Ammon's horn (tissue), 1 donor: ENCODE measurements around the gene HOOK1.

ENCODE experiments used
- DNase-seq: peaks from one replicate; pipeline ENCODE4 v3.0.0-alpha.2; 2016; ENCODE audit warnings: low spot score

The HOOK1 gene

DNA sequence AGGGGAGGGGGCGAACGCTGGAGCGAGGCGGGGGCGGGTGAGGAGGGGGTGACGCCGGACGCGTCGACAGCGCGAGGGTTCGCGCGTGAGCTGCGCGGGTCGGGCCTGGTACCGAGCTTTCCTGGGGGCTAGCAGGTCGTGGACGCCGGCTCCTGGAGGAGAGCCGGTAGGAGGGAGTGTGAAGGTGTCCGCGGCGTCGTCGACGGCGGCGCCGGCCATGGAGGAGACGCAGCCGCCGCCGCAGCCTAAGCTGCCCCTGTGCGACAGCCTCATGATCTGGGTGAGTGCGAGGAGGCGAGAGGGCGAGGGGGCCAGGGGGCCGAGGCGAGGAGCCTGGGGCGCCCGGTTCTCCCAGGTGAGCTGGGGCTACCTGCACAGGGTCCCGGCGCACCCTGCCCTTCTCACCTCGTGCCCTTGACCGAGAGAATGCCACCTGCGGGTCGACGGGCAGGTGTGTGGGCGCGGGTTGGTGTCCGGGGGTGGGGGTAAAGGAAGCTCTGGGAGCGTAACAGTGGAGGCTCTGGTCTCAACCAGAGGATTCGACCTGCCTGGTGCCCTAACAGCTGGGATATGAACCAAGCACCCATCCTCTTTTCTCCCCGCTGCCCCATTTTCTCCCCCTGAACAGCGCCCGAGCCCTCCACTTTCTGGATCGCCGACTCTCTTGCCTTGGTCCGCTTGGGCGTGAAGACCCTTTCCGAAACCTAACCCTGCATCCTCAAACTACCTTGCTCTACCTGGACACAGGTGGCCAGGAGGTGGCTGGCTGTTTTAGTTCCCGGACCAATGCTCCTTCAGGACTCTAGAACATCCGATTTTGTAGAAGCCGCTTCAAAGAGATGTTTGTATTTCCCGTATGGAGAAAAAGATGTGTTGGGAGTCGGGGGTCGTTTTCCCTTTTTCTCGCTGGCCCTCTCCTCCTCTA is at the start of gene HOOK1:
HOOK1 (plus strand) TSS at position 49 of the 925 bp plus-strand sequence; CDS start at position 218, 169 bp downstream.
- DNase-seq, result no peak

DNA sequence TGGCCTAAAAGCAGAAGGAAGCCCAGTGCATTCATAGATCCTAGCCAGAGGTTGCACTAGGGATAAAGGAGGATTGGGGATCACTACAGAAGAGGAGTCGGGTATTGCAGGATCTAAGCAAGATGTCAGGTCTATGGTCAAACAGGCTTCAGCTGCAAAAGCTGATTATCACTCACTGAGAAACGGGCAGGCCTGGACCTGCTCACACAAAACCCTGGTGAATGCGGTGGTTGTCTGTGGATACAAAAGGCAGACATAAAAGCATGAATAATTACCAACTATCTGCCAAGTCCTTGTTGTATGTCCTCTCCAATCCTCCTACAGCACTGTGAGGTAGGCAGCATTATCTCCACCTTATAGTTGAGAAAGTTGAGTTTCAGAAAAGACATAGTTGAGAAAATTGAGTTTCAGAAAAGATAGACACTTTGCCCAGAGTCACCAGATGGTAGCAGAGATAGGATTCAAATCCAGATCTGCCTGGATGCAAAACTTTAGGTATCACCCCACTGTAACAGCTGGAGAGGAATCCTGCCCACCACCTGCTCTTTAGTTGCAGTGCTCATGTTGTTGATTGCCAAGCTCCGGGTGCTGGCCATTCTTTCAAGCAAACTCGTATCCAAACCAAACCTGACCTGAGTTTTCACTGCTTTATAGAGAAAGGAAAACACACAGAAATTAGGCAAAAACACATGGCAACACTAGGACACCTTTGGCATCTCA is 49.6 kb upstream of the HOOK1 start:
- DNase-seq, result no peak

DNA sequence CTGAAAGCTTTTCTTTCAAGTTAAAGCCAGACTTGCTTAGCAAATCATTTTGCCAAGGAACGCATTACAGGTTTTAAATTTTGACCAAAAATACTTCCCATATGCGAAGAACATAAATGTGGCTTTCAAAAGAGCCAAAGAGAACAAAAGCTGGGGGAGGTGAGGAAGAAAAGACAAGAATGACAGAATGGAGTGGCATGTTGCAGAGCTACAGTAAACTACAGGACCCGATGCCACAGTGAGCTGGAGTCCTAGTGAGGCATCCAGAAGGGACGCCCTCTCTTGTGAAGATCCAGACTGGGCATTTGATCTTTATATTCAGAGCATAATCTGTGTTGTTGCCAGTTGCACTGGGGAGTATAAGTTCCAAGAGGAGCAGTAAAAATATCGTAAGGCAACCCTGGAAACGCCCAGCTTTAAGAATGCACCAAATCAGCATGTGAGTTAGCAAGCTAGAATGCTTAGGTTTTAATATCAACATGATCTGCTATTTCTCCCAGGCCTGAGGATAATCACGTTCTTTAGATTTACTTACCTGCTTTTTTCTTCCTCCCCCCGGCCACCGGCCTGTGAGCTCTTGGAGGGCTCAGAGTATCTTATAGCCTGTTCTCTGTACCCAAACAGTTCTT is 48.4 kb upstream of the HOOK1 start:
- DNase-seq, result no peak

DNA sequence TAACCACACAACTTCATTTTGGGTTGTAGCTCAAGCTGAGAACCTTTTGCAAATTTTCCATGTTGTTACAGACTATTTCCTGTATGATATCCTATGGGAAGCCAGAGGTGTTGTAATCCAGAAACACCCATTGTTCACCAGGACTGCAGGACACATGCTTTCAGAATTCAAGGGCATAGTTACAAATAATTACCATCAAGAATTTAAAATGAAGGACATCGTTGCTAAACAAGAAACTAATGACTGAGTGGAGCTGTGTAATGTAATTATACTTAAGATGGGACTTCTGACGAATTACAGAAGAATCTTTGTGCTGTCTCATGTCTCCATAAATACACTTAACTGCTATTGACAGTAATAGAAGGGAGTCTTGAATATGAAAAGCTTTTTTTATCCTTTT is 47.6 kb upstream of the HOOK1 start:
- no peak for DNase-seq

DNA sequence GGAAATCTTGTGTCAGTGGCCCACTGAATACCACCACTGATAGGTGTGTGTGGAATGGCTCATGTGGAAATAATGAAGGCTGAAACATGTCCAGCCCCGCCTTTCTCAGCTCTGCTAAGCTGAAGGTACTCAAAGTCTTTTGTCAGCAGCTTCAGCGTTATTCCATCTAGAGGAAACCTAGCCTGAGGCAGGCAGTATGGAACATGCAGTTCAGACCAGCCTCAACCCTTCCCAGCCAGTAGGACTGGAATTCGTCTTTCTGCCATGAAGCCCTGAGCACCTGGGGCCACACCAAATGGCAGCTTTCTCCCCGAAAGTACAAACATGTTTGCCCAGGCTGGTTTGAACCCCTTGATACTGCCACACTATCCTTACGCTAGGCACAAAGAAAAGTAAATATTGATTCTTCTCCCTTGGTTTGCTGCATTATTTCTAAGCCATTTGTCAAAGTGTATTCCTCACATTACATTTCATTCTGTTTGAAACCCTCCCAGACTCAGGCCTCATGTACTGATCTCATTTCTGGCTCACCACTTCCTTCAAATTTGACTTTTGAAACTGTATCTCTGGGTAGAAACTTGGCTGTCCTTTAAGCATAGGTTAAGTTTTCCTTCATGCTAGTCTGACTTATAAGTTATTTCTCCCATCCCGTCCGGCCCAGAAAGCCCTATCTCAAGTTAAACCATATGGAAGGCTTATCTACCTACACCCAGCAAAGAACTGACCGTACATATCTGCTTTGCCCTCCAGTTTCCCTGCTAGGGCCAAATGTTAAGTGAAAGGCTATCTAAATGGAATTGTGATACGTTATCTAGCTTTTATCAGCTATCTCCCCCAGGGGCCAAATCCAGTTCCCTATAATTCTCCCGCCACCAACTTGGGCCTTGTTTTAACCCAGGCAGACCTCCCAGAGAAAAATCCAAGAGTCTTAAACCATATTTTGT is 45.7 kb upstream of the HOOK1 start:
- no peak for DNase-seq

DNA sequence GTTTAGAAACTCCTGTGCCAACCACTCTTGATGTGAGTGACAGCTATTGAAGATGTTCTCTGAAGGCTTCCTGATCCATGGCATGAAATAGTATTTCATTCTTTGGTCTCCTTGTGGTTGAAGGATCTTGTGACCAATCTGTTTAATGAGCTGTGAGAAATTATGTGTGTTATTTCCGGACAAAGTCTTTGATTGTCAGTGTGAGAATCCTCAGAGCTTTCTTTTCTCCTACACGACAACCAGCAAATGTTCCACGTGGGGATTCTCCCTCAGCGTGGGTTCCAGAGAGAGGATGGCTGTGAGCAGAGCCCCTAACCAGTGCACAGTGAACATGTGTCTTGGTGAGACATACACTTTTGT is 45.0 kb upstream of the HOOK1 start:
- no peak for DNase-seq

DNA sequence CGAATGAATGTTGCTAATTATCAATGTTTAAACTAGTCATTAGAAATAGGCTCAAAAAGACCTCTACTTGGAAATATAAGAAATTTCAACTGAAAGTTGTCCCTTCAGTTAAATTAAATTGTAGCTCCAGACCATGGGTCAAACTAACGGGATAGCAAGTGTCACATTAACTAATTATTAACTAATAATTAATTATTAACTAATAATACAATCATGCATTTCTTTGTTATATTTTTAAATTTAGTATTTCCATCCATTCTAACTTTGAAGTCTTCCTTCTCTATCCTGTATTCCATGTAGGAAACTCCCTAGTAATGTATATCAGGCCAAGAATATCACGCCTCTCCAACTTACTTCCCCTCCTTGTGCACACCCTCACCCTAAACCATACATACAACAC is 43.4 kb upstream of the HOOK1 start:
- DNase-seq, result no peak

DNA sequence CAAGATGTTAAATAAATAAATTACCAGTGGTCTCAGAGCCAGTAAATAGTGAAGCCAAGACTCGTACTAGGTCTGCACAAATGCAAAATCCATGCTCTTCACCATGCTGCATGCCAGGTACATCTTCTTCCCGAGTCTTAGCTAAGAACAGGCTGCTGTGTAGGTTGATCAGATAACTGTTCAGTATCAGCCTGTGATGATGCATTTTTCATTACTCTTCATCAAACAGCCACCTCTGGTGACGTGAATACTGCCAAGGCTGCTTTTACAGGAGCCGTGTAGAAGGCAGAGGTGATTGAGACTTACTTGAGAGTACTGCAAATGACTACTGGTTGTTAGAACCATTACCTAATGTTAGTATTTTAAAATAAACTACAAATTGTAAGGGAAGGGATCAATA is 39.3 kb upstream of the HOOK1 start:
- DNase-seq, result no peak

DNA sequence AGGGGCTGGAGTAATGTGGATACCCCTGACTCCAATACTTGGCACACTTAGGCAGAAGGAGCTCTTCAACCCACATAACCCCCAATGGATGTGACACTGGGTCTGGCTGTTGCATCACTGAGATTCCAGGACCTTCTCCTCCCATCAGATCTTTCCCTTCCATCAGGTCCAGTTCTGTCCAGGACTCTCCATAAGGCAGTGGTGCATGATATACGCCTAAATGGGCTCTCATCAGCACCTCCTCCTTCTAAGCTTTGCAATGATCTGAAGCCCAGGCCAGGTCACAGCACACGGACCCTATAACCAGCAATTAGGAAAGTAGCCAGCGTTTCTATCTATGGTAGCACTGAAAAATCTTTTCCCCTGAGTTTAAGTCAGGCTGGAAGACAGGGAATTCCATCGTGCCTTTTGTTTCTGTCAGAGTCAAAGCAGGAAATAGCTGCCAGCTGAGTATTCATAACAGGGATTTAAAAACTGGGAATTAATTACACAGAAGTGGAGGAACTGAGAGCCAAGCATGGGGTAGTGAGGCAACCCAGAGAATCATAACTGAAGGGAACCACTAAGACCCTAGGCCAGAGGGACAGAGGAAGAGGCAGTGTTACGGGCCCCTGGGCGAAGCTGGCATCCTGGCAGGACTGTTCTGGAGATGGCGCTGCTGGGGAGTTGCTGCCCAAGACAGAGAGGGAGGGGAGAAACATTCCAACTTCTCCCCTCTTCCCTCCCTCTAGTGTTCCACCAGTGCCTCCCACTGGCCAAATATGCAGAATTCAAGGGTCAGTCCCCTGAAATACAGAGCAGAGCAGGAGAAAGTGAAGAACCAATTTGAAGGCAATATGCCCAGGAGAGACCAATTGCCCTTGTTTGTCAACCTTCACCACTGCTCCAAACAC is 37.5 kb upstream of the HOOK1 start:
- DNase-seq, result no peak

DNA sequence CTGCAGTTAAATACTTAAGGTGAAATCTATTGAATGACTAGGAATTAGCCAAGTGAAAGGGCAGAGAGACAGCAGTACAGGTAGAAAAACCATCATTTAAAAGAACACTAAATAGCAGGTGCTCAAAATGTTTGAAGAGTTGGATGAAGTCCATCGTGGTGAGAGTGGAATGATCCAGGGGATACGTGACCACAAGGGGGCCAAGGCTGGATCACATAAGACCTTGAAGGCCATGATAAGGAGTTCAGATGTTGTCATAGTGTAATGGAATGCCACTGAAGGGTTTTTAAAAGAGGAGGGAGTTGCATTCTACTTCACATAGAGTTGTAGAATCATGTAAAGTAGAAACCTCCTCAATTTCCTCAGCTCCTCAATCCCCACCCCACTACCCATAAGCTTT is 34.8 kb upstream of the HOOK1 start:
- DNase-seq, result no peak

DNA sequence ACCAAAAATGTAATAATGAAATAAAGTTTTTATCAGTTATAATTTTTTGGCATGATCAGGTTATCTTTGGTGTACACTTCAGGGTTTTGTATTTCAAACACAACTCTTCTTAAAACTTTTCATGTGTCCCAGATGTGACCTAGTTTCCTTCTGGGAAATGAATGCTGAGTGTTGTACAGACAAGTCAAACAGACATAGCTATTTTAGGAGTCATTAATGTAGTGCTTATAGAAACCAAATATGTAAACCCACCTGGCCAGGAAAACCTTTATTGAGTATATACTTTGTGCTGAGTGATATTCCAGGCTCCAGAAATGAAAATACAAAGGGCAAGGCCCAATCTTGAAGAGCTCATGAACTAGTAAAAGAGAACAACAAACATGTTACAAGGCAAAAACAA is 25.9 kb upstream of the HOOK1 start:
- DNase-seq, result no peak

DNA sequence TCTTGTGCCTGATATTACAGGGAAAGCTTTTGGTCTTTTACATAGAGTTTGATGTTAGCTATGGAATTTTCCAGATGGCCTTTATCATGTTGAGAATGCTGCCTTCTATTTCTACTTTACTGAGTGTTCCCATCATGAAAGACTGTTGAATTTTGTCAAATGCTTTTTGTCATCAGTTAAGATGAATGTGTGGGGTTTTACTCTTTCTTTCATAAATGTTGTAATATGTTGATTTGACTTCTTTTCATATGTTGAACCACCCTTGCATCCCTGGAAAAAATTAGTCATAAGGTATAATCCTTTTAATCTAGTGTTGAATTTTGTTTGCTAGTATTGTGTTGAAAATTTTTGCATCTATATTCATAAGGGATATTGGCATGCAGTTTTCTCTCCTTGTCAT is 16.1 kb upstream of the HOOK1 start:
- no peak for DNase-seq

DNA sequence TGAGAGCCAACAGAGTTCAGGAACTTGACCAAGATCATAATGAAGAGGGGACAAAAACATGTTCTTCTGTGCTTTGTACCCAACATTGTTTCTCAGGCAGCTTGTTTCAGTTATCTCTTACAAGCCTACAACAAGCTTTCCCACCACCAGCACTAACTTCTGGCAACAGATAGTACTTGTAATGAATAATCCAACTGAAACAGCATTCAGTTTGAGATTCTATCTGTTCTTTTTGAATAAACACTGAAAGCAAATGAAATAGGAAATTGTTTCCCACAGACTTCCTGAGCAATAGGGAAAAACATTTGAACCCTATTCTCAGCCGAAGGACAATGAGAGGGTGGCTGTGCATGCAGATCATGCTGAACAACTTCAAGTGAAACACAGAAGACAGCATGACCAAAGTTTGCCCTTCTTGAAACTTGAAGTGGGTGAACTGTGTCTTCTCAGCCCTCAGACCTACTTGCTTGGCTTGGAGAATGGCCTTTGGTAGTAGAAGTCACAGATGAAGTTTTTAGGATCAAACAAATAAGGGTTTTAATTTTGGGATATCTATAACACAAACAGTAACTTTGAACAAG is 11.2 kb upstream of the HOOK1 start:
- no peak for DNase-seq

DNA sequence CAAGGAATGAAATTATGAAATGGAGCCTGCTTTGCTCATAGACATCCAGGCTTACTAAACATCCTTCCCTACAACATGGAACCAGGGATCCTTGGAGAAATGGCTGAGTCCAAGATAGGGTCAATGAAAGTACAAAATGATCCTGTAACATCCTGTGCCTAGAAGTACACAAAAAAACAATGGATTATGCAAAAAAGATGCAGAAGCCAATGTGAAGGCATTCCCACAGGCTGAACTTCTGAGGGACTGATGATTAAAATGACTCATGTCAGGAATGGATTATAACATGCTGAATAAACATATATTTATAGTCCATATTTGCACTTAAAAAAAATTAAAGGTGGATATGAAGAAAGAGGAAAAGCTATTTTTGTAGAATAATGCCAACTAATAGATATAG is 10.4 kb upstream of the HOOK1 start:
- no peak for DNase-seq

DNA sequence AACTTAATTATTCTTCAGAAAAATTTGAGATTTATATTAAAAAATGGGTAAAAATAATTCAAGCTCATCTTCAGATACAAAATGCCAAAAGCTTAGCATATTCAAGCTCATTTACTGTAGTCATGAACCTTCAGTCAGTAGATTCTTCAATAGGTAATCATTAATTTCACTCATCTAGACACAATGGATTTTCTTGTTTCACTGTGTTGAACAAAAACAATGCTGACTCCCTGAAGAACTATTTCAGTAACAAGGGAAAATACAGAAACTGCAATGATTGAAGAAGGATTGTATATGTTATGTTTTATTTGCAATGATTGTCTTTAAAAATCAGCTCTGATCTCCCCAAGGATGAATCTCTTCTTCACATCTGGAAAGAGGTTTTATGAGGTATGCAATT is 9.2 kb upstream of the HOOK1 start:
- no peak for DNase-seq

DNA sequence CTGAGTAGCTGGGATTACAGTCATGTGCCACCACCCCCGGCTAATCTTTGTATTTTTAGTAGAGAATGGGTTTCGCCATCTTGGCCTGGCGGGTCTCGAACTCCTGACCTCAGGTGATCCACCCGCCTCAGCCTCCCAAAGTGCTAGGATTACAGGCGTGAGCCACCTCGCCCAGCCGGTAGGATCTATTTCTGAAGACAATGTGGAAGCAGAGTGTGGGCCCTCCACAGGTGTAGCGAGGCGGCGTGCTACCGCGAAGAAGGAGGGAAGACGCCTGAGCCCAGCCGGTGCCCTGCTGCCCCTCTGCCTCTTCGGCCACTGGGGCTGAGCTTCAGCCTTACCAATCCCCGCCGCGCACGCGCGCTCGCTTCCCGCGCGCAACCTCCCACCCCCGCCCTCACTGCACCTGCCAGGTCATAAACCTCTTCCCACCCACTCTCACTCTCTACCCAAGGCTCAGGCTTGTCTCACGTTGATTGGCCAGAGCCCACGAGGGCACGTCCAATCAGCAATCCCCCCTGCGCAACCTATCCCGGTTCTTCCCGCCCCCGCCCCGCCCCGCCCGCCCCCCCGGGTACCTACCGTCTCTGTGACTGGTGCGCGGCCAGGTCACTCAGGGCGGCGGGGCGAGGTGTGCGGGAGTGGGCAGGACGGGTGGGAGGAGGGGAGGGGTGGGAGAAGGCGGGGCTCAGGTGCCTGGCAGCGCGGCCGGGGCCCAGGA is 409 bp upstream of the HOOK1 start:
- peak; percentile 85 for DNase-seq

DNA sequence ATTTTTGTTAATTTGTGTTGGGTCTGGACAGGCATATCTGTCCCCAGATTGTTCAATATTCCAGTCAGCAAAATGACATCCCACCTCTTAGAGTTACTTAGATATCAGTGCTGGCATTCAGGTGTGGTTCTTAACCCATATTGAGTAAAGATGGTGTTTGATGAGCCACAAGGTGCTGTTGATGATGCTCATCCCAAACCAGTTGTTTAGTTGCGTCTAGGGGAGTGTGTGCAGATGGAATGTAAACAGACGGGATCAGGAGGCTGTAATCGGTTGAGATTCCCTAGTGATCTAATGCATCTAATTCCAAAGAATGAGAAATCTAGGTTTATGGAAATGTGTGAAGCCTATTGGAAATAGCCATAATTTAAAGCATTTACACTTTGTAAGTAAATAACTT is 1.1 kb downstream of the HOOK1 start:
- peak; percentile 10 for DNase-seq

DNA sequence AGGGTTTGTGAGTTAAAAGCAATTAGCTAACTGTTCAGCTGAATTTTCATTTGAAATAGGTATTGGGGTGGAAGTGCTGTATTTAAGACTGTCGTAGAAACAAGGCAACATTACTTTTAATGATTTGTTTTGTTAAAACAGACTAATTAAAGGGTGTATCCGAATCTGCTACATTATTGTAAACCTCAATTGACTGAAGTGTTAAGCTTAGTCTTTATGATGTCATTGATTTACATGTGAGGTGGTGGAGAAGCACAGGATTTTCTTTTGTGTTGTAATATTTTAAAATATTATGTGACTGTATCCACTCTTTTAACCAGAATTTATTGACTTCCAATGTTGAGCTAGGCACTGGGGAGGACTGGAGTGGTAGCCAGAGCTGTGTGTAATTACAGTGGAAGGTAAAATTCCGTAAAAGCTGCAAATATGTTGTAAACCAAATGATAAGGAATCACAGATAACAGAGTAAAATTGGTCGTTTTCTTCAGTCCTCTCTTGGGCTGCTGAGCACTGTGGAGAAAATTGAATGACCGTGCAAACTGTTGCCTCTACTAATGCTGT is 1.6 kb downstream of the HOOK1 start:
- no peak for DNase-seq
